Stimulated activated CD8-positive, alpha-beta memory T cell treated with anti-CD3 and anti-CD28 coated beads, Interleukin-7, amount 100 ng/mL, for 48 hours (primary cell): ENCODE data around the gene JSRP1.

ENCODE experiments used
- DNase-seq, 2 donors: peaks; one replicate each; pipeline ENCODE4 v3.0.0-alpha.2; 2020; ENCODE audit warnings: low read depth in 1 of 2; ENCODE audit errors: extremely low read depth in 1 of 2

The JSRP1 gene

DNA sequence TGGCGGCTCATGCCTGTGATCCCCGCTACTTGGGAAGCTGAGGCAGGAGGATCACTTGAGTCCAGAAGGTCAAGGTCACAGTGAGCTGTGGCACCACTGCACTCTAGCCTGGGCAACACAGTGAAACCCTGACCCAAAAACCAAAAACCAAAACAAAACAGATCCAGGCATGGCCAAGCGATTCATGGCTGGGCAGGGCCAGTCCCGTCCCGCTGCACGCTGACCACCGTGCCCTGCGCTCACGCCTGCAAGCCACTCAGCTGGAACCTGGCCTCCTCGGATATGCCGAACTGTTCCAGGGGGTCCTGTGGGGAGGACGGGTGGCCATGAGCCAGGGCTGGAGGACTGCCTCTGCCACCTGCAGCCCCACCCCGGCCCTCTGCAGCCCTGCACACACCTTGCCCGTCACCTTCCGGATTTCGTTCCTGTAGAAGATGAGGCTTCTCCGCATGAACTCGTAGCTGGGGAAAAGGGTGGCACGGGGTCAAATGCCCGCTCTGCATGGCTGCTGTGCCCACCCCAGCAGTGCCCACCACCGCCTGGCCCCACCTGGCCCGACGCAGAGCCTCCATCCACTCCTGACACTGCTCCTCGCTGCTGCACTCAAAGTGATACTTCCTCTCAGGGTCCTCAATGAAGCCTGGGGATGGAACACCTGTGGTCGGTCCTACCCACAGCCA, 22.5 kb downstream of the JSRP1 start:
- no peak for DNase-seq

DNA sequence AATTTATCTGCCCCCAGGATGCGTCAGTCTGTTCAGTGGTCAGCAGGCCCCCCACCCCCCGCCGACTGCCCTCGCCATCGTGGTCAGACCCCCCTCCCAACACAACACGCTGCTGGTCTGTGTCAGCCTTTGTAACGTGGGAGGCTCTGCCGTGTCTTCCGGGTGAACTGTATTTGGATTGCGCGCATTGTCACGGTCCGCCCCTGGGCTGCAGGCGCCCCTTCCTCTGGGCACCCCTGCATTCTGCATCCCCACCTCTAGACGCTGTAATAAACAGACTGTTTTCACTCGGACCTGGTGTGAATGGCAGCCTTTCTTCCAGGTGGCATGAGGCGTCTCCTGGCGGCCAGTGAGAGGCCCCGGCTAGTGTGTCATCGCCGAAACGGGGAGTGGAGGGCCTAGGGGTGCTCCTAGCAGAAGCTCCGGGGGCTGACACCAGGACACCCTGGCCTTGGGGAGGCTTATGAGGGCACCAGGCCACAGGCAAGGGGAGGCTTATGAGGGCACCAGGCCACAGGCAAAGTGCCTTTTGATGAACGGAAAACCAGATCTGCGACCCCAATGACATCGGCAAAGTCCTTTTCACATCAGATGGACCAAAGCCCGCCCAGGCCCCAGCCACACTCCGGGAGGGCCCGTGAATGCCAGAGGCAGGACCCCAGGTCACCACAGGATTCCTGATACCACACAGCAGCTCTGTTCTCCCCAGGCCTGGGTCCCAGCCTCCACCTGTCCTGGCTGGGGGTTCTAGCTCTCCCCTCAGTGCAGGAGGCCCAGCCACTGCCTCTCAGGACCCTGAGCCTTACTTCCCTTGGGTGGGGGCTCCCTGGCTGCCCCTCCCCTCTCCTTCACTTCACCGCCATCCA, 23.7 kb downstream of the JSRP1 start:
- no peak for DNase-seq

DNA sequence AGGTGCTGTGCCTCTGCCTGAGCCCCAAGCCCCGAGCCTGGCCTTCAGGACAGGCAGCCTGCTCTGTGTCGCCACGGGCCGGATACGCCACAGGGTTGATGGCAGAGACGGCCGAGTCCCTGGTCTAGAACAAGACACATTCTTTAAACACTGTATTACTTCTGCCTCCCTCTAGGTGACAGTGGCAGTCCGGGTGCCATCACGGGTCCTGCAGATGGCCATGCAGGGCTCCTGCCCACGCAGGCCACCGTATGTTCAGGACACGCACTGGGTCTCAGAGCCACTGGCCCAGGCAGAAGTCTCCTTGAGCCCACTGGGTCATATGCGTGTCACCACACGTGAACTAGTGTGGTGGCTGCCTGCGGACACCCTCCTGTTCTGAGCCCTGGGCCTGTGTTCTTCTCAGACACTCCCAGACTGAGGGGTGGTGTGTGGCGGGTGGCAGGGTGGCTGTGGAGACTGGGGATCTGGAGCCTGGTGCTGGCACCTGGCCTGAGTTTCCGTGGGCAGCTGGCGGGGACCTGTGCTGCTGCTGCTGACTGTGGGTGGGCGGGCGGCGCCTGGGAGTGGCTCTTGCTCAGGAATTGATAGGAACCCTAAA, 24.5 kb downstream of the JSRP1 start:
- DNase-seq = no peak

DNA sequence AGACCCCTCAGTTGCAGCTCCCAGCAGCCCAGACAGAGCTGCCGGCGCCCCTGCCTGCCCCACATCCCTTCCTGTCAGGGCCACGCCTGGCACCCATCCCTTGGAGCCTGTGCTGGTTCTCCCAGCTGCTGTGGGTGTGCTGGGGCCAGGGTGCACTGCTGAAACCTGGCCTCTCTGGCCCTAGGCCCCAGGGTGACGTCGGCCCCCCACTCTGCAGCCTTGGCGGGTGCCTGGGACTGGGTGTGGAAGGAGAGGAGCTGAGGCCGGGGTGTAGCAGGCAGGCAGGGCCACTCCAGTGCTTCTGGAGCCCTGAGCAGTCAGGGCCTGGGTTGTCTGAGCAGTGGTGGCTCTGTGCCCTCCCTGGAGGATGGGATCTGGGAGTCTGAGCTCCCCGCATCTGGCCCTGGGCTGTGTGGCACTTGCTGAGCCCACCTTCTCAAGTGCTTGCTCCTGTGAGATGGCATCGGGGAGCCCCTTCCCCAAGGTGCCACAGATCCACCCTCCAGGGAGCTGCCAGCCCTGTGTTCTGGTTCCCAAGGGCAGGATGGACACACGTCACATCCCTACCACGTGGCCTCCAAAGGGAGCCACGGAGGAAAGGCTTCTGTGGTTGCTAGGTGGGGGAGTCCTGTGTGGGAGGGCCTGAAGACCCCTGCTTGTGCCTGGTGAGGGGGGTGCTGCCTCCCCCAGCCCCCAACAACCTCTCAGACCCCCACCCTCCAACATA, 25.2 kb downstream of the JSRP1 start:
- no peak for DNase-seq

DNA sequence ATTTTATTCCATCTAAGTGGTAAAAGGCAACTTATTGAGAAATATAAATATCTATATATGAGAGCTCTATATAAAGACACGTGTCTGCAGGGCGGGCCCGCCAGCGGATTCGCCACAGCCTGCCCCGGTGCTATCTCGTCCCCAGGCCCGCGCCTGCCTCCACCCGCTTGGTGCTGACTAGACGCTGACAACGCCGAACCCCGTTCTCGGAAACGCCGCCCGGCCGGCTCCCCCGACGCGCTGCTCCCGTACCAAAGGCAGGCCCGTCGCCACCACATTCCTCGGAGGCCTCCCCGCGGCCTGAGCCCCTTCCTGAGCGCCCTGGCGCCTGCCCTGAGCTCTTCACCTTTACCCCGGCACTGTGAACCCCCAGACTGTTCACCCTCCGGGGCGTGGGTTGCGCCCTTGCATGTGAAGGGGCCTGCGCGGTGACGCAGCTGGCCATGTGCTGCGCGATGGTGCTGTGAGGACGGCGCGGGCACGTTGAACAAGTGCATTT, 26.1 kb downstream of the JSRP1 start:
- no peak for DNase-seq

DNA sequence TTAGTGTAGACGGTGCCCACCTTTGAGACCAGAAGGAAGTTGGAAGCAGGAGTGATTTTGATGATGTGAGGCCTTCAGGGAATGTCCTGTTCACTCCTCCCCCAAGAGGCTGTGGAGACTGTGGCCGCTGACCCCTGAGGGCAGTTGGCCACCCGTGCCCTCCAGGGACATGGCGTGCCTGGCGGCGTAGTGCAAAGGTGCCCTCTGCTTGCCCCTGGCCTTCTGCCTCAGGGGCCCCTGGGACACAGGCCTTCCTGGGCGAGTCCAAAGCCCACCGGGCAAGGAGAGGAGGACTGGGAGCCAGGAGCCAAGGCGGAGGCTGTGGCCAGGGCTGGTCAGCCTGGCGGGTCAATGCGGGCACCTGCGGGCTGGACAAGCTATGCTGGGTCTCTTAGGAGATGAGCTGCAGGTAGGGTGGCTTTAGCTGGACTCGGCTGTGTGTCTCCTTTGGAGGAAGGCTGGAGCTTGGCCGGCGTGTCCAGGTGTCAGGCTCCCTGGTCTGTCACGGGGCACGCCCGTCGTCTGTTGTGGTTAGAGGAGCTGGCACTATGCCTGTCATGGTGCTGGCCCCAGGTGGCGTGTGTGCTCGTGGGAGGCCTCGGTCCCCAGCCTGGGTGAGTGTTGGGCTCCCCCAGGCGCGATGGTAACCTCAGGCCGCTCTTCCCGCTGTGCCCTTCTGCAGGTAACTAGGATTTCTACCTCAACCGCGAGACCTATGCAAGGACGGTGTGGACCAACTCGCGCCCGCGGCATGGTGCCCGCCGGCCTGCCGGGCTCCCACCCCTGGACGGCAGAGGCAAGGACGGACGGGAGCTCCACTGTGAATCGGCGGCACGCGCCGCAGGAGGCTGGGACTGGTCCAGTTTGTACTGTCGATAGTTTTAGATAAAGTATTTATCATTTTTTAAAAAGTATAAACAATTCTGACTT, 26.8 kb downstream of the JSRP1 start:
- DNase-seq = no peak

DNA sequence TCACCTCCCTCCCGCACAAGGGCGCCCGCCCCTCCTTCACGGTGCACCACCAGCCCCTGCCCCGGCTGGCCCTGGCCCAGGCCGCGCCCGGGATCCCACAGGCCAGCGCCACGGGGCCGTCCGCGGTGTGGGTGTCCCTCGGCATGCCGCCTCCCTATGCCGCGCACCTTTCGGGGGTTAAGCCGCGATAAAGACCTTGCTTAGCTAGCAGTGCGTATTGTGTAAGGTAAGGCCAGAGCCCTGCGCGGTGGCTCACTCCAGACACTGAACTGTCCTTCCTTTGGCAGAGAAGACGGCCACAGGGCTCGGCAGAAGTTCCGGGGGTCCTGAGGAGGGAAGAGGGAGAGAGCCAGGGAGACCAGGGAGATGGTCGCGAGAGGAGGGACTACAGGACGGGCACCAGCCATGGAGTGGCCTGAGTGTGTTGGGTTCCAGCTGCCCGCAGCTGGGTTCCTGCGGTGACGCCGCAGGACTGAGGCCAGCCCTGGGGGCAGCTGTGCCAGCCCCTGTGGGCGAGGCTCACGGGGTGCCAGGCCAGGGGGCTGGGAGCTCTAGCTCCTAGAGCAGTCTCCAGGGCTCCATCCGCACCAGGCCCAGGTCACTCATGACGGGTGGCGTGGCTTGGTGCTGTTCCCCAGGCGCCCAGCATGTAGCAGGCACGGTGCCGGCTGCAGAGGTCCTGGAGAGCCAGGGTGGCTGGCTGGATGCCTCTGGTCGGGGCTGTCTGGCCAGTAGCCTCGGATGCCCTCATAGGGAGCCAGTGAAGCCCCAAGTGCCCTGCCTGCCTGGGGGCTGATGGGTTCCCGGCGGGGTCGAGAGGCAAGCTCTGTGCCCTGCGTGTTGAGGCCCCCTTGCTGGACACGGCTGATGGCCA, 27.8 kb downstream of the JSRP1 start:
- DNase-seq = no peak

DNA sequence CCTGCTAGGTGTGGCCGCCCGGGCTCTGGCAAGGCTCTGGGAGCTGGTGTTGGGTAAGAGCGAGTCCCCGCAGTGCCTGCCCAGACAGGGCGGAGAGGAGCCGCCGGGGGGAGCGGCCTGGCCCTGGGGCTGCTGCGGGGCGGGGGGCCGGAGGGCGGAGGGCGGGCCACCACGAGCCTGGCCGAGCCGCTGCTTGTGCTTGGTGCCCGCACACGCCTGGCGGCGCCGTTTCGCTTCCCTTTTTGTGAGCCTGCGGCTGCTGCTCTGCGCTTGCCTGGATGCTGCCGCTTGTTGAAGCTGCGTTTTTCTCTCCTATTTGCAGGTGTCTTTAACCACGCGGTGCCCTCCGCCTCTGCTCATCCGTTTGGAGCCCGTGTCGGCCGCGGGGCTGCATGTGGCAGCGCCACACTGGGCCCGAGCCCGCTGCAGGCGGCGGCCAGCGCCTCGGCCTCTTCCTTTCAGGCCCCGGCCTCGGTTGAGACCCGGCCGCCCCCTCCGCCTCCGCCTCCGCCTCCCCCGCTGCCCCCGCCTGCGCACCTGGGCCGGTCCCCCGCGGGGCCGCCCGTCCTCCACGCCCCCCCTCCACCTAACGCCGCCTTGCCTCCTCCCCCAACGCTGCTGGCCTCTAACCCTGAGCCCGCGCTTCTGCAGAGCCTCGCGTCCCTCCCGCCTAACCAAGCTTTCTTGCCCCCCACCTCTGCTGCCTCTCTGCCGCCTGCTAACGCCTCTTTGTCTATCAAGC, 28.6 kb downstream of the JSRP1 start:
- no peak for DNase-seq

DNA sequence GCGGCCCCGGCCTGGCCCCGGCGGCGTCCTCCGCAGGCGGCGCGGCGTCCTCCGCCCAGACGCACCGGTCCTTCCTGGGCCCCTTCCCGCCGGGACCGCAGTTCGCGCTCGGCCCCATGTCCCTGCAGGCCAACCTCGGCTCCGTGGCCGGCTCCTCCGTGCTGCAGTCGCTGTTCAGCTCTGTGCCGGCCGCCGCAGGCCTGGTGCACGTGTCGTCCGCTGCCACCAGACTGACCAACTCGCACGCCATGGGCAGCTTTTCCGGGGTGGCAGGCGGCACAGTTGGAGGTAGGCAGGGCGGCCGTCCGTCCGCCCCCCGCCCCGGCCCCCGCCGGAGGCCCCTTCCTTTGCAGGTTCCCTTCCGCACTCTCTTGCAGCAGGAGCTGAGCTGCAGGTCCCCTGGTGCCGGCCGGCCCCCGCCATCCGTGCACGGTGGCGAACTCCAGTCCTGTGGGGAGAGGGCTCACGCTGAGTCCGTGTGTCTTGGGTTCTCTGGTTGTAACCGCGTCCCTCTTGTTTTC, 29.3 kb downstream of the JSRP1 start:
- DNase-seq = no peak

DNA sequence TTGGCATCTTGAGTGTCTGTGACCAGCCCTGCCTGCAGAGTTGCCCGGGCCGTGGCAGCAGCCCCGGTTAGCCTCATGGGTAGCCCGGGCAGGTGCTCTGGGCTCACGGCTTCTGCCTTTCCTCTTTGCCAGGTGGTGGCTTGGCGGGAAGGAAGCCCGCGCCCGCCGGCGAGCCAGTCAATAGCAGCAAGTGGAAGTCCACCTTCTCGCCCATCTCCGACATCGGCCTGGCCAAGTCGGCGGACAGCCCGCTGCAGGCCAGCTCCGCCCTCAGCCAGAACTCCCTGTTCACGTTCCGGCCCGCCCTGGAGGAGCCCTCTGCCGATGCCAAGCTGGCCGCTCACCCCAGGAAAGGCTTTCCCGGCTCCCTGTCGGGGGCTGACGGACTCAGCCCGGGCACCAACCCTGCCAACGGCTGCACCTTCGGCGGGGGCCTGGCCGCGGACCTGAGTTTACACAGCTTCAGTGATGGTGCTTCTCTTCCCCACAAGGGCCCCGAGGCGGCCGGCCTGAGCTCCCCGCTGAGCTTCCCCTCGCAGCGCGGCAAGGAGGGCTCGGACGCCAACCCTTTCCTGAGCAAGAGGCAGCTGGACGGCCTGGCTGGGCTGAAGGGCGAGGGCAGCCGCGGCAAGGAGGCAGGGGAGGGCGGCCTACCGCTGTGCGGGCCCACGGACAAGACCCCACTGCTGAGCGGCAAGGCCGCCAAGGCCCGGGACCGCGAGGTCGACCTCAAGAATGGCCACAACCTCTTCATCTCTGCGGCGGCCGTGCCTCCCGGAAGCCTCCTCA, 30.0 kb downstream of the JSRP1 start:
- DNase-seq = no peak

DNA sequence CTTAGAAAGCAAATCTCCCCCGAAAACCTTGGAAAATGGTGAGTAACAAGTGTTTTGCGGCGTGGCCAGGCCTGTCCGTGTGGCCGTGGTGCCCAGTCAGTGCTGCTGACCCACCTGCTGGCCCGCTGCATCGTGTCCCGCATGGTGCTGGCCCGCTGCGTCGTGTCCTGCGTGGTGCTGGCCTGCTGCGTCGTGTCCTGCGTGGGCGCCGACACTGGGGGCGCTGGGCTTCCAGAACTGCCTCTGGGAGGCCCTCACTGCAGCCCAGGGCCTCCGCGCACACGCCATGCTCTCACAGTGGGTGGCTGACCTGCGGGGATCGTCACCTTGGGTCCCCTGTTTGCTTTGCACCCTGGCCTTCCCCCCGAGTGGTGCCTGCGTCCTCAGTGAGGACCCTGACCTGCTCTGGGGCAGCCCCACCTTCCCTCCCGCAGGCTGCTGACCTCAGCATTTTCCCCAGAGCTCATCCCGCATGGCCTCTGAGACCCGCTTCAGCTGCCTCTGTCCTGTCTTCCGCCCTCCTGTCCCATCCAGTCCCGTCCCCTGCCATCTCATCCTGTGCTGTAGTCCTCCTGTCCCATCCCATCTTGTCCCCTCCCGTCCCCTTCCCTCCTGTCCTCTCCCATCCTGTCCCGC, 30.7 kb downstream of the JSRP1 start:
- no peak for DNase-seq

DNA sequence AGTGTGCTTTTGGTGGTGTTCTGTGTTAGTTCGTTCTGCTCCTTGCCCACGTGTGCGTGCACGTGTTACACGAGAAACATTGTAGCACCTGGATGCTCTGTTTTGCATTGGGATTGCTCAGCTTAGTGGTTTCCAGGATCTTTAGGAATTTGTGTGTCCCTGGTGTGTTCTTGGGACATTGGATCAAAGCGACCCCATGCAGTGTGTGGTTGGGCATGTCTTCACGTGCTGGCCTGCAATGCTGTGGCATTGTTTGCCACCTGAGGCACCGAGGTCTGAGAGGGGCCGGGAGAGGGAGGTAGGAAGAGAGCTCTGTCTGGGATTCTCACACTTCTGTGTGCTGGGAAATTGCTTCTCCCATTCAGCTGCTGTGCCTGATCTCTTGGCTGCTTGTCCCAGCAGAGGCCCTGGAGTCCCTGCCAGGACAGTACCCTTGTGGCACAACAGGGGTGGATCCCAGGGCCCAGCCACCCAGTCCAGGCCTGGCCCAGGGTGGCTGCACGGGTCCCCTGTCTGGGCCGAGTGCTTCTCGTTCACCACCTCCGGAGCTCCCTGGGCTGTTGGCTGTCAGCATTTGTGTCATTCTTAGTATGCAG, 31.4 kb downstream of the JSRP1 start:
- DNase-seq = no peak

DNA sequence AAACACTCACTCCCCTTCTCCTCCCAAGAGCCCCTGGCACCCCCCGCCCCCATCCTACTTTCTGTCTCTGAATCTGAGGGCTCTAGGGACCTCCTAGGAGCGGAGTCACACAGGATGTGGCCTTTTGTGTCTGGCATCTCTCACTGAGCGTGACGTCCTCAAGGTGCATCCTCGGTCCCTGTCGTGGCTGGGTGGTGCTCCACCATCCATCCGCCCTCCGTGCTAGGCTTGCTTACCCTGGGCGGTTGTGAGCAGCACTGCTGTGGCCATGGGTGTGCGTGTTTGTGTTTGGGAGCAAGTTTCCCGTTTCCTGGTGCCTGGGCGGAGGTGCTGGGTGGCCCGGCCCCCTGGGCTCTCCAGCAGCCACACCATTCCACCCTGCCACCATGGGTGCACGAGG, 32.3 kb downstream of the JSRP1 start:
- no peak for DNase-seq

DNA sequence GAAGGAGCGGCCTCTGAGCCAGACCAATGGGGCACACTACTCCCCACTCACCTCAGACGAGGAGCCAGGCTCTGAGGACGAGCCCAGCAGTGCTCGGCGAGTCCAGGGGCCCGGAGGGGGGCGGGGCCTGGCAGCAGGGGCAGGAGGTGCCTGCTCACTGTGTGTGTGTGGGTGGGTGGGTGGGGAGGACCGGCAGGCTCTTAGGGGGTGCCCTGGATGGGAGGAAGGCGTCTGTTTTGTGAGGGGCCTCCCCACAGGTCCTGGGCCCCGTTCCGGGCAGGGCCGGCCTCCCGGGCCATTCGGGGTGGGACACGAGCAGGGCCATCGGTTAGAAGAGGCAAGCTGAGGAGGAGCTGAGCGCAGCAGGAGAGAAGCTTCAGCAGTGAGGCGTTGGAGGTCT, 32.8 kb downstream of the JSRP1 start:
- DNase-seq = no peak

DNA sequence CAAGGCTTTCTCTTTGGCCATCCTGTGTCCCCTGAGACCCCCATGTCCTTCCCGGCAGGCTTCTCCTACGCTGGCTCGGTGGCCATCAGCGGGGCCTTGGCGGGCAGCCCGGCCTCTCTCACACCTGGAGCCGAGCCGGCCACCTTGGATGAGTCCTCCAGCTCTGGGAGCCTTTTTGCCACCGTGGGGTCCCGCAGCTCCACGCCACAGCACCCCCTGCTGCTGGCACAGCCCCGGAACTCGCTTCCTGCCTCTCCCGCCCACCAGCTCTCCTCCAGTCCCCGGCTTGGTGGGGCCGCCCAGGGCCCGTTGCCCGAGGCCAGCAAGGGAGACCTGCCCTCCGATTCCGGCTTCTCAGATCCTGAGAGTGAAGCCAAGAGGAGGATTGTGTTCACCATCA, 34.3 kb downstream of the JSRP1 start:
- DNase-seq = no peak

DNA sequence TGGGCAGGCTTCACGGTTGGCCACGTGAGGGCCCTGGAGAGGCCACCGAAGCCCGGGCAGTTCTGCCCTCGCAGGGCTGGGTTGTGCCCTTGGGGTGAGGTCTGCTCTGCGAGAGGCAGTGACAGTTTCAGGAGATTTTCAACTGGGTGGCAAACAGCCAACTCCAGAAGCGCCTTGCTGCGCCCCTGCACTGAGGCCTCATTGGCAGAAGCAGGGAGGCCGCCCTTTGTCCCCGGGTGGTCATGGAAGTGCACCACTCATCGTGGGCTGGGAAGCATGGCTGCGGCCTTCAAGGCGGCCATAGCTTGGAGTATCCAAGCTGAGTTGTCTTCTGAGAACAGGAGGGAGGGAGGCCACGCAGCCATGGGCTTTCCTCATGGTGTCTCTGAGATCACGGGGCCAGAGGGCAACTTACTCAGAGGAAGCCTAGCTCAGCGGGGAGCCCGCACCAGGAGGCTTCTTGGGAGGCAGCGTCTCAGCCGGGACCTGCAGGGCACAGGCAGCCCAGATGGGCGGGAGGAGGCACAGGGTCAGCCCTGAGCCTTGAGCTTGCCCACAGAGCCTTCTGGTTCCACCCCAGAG, 34.9 kb downstream of the JSRP1 start:
- DNase-seq = no peak
